Cardiac septum (tissue), 1 donor: ENCODE data around the gene IDH3G. TPM values are rescaled to one million over a fixed set of nuclear protein-coding genes. Genes with fewer than 3 reads are reported as not detected.

Source experiments
- DNase-seq: peaks from one replicate; pipeline ENCODE4 v3.0.0-alpha.2; 2020; ENCODE audit warnings: low spot score
- intact Hi-C: fragments of 100-400 bp; cut with DNase I; formaldehyde crosslinking; loops from one replicate; pipeline ENCODE4 v1.14.0; 2022
- total RNA-seq: library from RNA; stranded (reverse); fragmentation: NEBNext Ultra II Directional; extraction: Animal tissue kit (Norgen Biotek cat#: 25700); gene quantifications from one replicate; pipeline ENCODE4 v1.2.1, GENCODE V29; 2021
- donor health status: DM: no; HTN: no; CAD: no.

The IDH3G gene
- total RNA-seq, 1 donor from 2014 or later, result 68.5 TPM

GRCh38 chrX:153794897-153795816 lies 982 bp upstream of the IDH3G start:
- intact Hi-C loops, result loop anchor here (1.0 kb wide), 1 partner anchor 133 kb away; no protein-coding TSS in a partner anchor
- no peak for DNase-seq

- intact Hi-C loops, result no loop called here
- DNase-seq, result no peak
Measured at GRCh38 chrX:153793291-153793690, 884 bp downstream of the IDH3G start.

- DNase-seq, result no peak
- intact Hi-C loops, result no loop called here
Measured at GRCh38 chrX:153792368-153792767, 1.8 kb downstream of the IDH3G start.

DNA sequence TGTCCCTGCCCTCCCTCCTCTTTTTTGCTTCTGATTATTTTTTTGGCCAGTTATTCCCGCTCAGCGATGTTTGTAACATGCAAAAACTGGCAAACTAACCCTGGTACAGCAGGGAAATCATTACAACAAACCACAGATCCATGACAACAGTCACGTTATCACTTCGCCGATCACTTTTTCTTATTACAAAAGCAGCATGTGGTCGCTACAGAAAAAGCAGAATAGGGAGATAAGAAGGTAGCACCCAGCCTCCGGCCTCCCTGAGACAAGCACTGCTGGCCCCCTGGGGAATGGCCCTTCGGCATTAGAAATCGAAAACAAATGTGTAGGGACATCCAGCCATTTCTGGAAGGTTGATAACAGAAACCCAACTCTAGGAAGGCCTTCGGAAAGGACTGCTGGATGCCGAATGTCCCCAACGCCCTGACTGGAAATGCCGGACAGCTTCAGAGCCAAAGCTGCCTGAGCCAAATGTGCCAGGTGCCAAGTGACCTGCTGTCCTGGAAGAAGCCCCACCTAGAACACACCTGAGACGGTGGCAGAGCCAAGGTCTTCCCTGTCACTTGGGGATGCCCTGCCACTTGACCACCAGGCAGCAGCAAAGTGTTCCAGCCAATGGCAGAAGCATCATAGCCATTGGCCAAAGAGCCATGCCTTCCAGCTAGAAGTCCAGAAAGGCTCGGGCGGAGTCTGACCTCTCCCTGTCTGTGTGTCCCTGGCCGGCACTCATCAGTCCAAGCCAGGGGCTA lies 2.9 kb downstream of the IDH3G start:
- intact Hi-C loops, result no loop called here

GRCh38 chrX:153789654-153790053 lies 4.5 kb downstream of the IDH3G start:
- DNase-seq, result no peak
- intact Hi-C loops, result no loop called here

More for the DNA sequence above, 2.9 kb downstream of the IDH3G start:
- DNase-seq, result no peak

DNA sequence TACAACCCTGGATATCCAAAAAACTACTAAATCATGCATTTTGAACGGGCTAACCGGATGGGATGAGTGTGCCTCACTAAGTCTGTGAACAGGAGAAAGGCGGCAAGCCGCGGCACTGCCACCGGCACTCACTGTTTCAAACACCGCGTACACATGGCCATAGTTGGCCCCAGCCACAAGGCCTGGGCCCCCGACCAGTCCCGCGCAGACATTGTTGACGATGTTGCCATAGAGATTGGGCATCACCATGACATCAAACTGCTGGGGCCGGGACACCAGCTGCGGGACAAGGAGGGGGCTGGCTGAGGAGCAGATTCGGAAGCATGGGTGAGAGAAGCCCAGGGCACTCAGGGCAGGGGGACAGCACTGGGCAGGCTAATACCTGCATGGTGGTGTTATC lies 7.5 kb downstream of the IDH3G start:
- intact Hi-C loops, result no loop called here
- no peak for DNase-seq

DNA sequence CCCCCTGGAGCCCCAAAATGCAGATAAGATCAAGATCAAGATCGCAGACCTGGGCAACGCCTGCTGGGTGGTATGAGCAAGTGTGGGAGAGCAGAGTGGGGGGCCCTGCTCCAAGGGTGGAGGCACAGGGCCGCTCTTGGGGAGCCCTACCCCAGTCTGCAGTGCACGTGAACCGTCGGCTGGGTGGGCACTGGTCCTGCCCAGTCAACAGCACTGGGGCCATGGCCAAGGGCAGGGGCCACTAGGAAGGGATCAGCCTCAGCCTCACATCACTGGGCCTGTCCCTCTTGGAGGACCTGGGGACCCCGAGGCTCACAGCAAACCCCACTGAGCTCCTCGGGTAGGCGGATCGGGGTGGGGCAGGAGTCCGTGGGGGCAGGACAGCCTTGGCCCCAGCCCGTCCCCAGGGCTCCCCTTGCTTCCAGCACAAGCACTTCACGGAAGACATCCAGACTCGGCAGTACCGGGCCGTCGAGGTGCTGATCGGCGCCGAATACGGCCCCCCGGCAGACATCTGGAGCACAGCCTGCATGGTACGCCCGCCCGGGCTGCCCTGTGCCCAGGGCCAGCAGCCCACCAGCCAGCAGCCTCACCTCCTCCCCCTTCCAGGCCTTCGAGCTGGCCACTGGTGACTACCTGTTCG lies 9.7 kb downstream of the IDH3G start:
- intact Hi-C loops, result no loop called here
- no peak for DNase-seq

- intact Hi-C loops, result no loop called here
- DNase-seq, result no peak
Measured at GRCh38 chrX:153783378-153784013, 10.7 kb downstream of the IDH3G start.

GRCh38 chrX:153782871-153783270 lies 11.3 kb downstream of the IDH3G start:
- no peak for DNase-seq
- intact Hi-C loops, result no loop called here

DNA sequence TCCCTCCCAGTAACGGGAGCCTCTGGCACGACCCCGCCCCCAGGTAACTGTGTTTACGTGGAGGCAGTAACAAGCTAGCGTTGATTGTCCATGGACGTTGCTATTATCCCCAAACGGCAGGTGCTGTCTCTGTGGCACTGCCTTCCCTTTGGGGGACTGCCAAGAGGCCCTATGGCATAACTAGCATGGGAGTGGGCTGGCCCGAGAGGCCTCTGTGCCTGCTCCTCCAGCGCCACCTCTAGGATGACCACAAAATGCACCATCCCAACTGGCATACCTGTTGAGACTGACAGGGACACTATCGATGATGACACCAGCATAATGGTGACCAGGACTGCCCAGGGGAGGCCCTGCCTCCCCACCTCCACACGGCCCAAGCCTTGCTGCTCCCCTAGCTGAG lies 11.9 kb downstream of the IDH3G start:
- intact Hi-C loops, result no loop called here
- no peak for DNase-seq

DNA sequence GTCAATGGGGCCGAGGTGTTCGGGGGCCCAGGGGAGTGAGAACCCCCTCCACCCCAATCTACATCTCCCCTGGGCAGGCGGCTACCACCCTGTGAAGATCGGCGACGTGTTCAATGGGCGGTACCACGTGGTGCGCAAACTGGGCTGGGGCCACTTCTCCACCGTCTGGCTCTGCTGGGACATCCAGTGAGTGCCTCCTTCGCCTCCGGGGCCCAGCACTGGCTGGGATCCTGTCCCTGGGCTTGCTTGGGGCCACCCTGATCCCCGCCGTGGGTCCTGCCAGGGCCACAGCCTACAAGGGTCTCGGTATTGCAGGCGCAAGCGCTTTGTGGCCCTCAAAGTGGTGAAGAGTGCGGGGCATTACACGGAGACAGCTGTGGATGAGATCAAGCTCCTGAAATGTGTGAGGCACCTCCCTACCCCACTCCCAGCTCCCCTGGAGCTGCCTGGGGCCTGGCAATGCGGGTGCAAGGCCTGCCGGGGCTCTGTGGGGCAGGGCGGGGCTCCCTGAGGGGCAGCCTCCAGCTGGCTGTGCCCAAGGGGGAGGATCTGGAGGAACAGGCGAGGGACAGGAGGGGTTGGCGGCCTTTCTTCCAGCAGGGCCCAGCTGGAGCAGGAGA lies 12.6 kb downstream of the IDH3G start:
- DNase-seq, result no peak
- intact Hi-C loops, result no loop called here

- no peak for DNase-seq
- intact Hi-C loops, result no loop called here
Measured at GRCh38 chrX:153780678-153781427, 13.3 kb downstream of the IDH3G start, which contains the start of gene SRPK3. Gene SRPK3 (plus strand): TSS chrX:153781041. CDS start chrX:153781087, 46 bp downstream.

- no peak for DNase-seq
Measured at GRCh38 chrX:153779891-153780677, 14.1 kb downstream of the IDH3G start.

GRCh38 chrX:153778684-153779101 lies 15.5 kb downstream of the IDH3G start:
- intact Hi-C loops, result no loop called here
- no peak for DNase-seq

More at GRCh38 chrX:153779891-153780677, 14.1 kb downstream of the IDH3G start:
- intact Hi-C loops, result no loop called here

GRCh38 chrX:153778181-153778580 lies 16.0 kb downstream of the IDH3G start:
- intact Hi-C loops, result no loop called here
- DNase-seq, result no peak

DNA sequence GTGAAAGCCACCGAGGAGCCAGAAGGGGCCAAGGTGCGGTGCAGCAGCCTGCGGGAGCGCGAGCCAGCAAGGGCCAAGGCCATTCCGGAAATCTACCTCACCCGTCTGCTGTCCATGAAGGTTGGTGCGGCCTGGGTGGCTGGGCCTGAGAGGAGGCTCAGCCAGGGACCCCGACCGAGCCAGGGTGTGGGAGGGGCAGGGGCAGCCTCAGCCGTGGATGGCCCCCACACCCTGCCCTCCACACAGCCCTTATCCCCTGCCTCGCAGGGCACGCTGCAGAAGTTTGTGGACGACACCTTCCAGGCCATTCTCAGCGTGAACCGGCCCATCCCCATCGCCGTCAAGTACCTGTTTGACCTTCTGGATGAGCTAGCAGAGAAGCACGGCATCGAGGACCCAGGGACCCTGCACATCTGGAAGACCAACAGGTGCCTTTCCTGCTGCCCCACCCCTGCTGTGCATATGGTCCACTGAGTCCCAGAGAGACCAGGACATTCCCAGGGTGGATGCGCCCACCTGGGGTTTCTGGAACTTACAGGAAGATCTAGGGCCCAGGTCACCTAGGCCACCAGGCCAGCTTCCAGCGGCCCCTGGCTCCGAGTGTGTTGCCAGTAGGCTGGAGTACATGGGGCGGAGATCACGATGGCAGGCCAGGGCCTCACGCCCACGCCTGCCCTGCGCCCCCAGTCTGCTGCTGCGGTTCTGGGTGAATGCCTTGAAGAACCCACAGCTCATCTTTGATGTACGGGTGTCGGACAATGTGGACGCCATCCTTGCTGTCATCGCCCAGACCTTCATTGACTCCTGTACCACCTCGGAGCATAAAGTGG lies 16.7 kb downstream of the IDH3G start:
- intact Hi-C loops, result no loop called here
- DNase-seq, result no peak

GRCh38 chrX:153776611-153777045 lies 17.5 kb downstream of the IDH3G start:
- no peak for DNase-seq
- intact Hi-C loops, result no loop called here
